Left lung (tissue), 10 donors: ENCODE measurements around the gene EFCAB14. TPM values are rescaled to one million over a fixed set of nuclear protein-coding genes. Genes with fewer than 3 reads are reported as not detected.

Source experiments
- ATAC-seq: fragments of 200-7000 bp; cut with Tn5 transposase; one replicate; pipeline ENCODE4 v1.9.1; 2020; ENCODE audit warnings: moderate library complexity
- DNase-seq, 4 donors: peaks; one replicate each; pipeline ENCODE4 v3.0.0-alpha.2; 2013 to 2020
- H3K27ac ChIP-seq, 2 donors: fragments of 200-600 bp; sonication (generic) in 1 of 2; one replicate each; pipeline versions ENCODE4 v1.5.0 to v1.8.0; 2020 to 2021
- H3K27me3 ChIP-seq, 2 donors: fragments of 200-600 bp; sonication (generic) in 1 of 2; one replicate each; pipeline versions ENCODE4 v1.5.0 to v1.8.0; 2020 to 2021
- H3K36me3 ChIP-seq, 2 donors: fragments of 200-600 bp; sonication (generic) in 1 of 2; one replicate each; pipeline versions ENCODE4 v1.5.0 to v1.8.0; 2020 to 2021
- H3K4me1 ChIP-seq, 2 donors: fragments of 200-600 bp; one replicate each; pipeline ENCODE4 v1.8.0; 2021
- H3K4me3 ChIP-seq, 2 donors: fragments of 200-600 bp; sonication (generic) in 1 of 2; one replicate each; pipeline versions ENCODE4 v1.5.0 to v1.8.0; 2020 to 2021; ENCODE audit warnings: mild to moderate bottlenecking in 1 of 2
- H3K9me3 ChIP-seq, 2 donors: fragments of 200-600 bp; sonication (generic) in 1 of 2; one replicate each; pipeline versions ENCODE4 v1.5.0 to v1.8.0; 2020 to 2021
- intact Hi-C, 2 donors: fragments of 100-400 bp; cut with DNase I; formaldehyde crosslinking; loops; one replicate each; pipeline versions ENCODE4 v1.11.2 to v1.14.2; 2022
- polyA plus RNA-seq, 6 donors: library from polyadenylated mRNA; unstranded; fragments of 120-200 nt; gene quantifications; one replicate each; pipeline ENCODE4 v1.2.1, GENCODE V29; 2013; ENCODE audit not compliant: insufficient read length in 6 of 6
- total RNA-seq, 2 donors: library from RNA; stranded (reverse); fragmentation: NEBNext Ultra II Directional; extraction: Animal tissue kit (Norgen Biotek cat#: 25700); gene quantifications; one replicate each; pipeline ENCODE4 v1.2.1, GENCODE V29; 2021
- TF ChIP-seq, protein P1 (sequence below), 2 donors: fragments of 200-600 bp; sonication (generic) in 1 of 2; IDR thresholded peaks; one replicate each; pipeline versions ENCODE4 v1.5.0 to v1.8.0; 2021; ENCODE audit warnings: antibody characterized with exemption in 2 of 2
- donor health status: DM: no; HTN: yes; CAD: no.
- donor health status: DM: no; HTN: no; CAD: no.

Gene EFCAB14
- total and polyA plus RNA-seq, 8 donors = 102 to 124 (median 114) TPM

GRCh38 chr1:46689356-46689755, 29.6 kb downstream of the EFCAB14 start:
- H3K27me3 ChIP-seq = no peaks in the 10 kb centered on the region
- H3K27ac ChIP-seq = no peak overlapping the region
- TF ChIP-seq, protein P1, sequence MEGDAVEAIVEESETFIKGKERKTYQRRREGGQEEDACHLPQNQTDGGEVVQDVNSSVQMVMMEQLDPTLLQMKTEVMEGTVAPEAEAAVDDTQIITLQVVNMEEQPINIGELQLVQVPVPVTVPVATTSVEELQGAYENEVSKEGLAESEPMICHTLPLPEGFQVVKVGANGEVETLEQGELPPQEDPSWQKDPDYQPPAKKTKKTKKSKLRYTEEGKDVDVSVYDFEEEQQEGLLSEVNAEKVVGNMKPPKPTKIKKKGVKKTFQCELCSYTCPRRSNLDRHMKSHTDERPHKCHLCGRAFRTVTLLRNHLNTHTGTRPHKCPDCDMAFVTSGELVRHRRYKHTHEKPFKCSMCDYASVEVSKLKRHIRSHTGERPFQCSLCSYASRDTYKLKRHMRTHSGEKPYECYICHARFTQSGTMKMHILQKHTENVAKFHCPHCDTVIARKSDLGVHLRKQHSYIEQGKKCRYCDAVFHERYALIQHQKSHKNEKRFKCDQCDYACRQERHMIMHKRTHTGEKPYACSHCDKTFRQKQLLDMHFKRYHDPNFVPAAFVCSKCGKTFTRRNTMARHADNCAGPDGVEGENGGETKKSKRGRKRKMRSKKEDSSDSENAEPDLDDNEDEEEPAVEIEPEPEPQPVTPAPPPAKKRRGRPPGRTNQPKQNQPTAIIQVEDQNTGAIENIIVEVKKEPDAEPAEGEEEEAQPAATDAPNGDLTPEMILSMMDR (IDR thresholded peaks at IDR 0.05) = no peak
- ATAC-seq (no peak), DNase-seq (no peak)
- H3K36me3 ChIP-seq = peaks cover 0 to 90% of the 10 kb centered on the region in 2 donors
- no peaks in the 10 kb centered on the region for H3K9me3 ChIP-seq
- peaks cover 4 to 22% of the 10 kb centered on the region in 2 donors for H3K4me1 ChIP-seq
- intact Hi-C loops = no loop called here
- no peak overlapping the region for H3K4me3 ChIP-seq

DNA sequence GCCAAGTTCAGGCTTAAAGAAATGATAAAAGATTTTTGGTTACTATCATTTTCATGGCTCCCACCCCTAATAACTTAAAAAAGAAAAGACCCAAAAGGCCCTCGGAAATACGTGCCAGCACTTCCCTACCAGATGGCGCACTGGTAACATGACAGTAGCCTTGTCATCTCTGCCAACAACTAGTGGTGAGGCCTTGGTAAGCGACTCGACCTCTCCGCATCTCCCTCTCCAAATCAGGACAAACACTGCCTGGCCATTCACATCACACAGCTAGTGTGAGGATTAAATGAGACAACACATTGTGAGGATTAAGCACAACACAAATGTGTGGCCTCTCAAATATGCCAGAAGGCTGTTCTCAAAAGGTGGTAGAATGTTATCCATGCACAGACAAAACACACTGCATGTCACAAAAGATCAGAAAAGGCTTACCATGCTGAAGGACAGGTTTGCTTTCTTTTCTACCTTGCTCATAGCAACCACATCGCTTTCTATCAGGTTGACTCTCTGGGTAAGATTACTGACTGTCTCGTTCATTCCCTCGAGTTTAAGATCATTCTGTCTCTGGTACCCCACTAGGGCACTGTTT, 30.9 kb downstream of the EFCAB14 start:
- Histone ChIP-seq H3K4me1 (peaks cover 4 to 22% of the 10 kb centered on the region in 2 donors), H3K9me3 (no peaks in the 10 kb centered on the region), H3K36me3 (peaks cover 0 to 100% of the 10 kb centered on the region in 2 donors), H3K27me3 (no peaks in the 10 kb centered on the region), H3K4me3 (no peak overlapping the region), H3K27ac (no peak overlapping the region)
- TF ChIP-seq, protein P1 (IDR thresholded peaks at IDR 0.05) = no peak
- intact Hi-C loops = no loop called here
- ATAC-seq (no peak), DNase-seq (no peak)

DNA sequence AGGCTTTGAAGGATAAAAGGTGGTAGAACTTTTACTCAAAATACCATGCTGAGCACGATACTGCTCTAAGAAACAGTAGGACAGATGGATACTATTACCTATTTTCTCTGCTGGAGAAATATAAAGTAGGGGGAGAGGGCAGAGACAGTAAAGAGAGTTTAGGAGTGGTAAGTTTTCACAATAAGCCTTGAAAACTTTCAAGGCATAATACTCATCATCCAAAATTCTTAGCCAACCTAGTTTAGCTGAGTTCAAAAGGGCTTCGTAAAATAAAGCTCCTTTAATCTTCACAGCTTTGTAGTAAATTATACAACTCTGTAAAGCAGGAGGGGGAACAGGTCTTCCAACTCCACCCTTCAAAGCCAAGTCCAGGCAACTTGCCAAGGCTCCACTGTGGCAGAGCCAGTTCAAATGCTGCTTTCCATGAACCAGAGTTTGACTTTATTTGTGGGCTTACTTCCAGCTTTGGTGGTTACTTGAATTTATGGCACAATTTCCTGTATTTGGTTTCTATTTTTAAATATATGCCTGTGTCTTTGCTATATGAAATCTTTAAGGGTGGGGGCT, 31.7 kb downstream of the EFCAB14 start:
- Histone ChIP-seq H3K27ac (no peak overlapping the region), H3K27me3 (no peaks in the 10 kb centered on the region), H3K4me3 (no peak overlapping the region), H3K36me3 (peaks cover 0 to 100% of the 10 kb centered on the region in 2 donors), H3K4me1 (peaks cover 4 to 27% of the 10 kb centered on the region in 2 donors), H3K9me3 (no peaks in the 10 kb centered on the region)
- intact Hi-C loops = no loop called here
- DNase-seq (peak in 3 of 4 donors; percentile 36 to 82 (median 79)), ATAC-seq (peak; percentile 90)
- TF ChIP-seq, protein P1 (IDR thresholded peaks at IDR 0.05) = no peak

- no peak overlapping the region for H3K4me3 ChIP-seq
- peaks cover 0 to 100% of the 10 kb centered on the region in 2 donors for H3K36me3 ChIP-seq
- TF ChIP-seq, protein P1 (IDR thresholded peaks at IDR 0.05) = no peak
- H3K4me1 ChIP-seq = peaks cover 6 to 32% of the 10 kb centered on the region in 2 donors
- DNase-seq (no peak), ATAC-seq (no peak)
- no peaks in the 10 kb centered on the region for H3K27me3 ChIP-seq
- H3K27ac ChIP-seq = no peak overlapping the region
- no peaks in the 10 kb centered on the region for H3K9me3 ChIP-seq
- intact Hi-C loops = no loop called here
Observed at GRCh38 chr1:46686255-46686654, 32.7 kb downstream of the EFCAB14 start.

- intact Hi-C loops = no loop called here
- TF ChIP-seq, protein P1 (IDR thresholded peaks at IDR 0.05) = no peak
- Histone ChIP-seq H3K27ac (no peak overlapping the region), H3K27me3 (no peaks in the 10 kb centered on the region), H3K9me3 (no peaks in the 10 kb centered on the region), H3K4me3 (no peak overlapping the region), H3K36me3 (peaks cover 0 to 100% of the 10 kb centered on the region in 2 donors), H3K4me1 (peaks cover 8 to 32% of the 10 kb centered on the region in 2 donors)
- no peak for ATAC-seq
- DNase-seq = no peak
Observed at GRCh38 chr1:46684670-46685069, 34.2 kb downstream of the EFCAB14 start.
